Activated naive CD4-positive, alpha-beta T cell treated with anti-CD3 and anti-CD28 coated beads, Interleukin-2, amount 50 U/mL, for 16 hours (primary cell): ENCODE results near the gene SLX4IP.
A peak's percentile ranks its signal among the peaks of the same experiment; 100 is the strongest.
"Not testable (repeated sequence)": the region's sequence is repeated elsewhere in the genome, so short reads cannot be mapped to it uniquely, and the experiment has no call there.

ENCODE experiments used
- DNase-seq: peaks from one replicate; pipeline ENCODE4 v3.0.0-alpha.2; 2020

The SLX4IP gene

GRCh38 chr20:10434832-10435812 lies at the start of gene SLX4IP:
Gene SLX4IP (plus strand): TSS chr20:10435305. CDS start chr20:10458205, 22,900 bp downstream.
- DNase-seq = peak; percentile 83

GRCh38 chr20:10385850-10386544 lies 49.1 kb upstream of the SLX4IP start:
- DNase-seq = no peak

- DNase-seq = no peak
Measured at GRCh38 chr20:10387686-10388085, 47.4 kb upstream of the SLX4IP start.

DNA sequence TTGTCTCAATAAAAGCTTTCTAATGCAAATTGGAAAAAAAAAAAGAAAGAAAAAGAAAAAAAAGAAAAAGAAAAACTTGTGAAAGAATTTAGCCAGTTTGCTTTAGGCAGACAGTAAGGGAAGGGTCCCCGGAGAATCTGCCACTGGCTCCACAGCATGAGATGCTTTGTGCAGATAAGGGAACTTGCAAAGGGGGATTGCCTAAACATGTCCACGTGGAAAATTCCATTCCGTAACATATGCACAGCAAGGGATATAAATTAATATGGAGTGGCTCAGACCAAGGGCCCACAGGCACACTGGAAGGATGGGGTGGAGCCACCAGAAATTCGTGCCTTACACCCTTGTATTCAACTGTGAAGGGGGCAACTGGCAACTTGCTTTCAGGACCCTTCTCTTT lies 46.5 kb upstream of the SLX4IP start:
- DNase-seq = no peak

GRCh38 chr20:10390709-10391108 lies 44.4 kb upstream of the SLX4IP start:
- DNase-seq = no peak

GRCh38 chr20:10394752-10395151 lies 40.4 kb upstream of the SLX4IP start:
- DNase-seq = not testable (repeated sequence)

DNA sequence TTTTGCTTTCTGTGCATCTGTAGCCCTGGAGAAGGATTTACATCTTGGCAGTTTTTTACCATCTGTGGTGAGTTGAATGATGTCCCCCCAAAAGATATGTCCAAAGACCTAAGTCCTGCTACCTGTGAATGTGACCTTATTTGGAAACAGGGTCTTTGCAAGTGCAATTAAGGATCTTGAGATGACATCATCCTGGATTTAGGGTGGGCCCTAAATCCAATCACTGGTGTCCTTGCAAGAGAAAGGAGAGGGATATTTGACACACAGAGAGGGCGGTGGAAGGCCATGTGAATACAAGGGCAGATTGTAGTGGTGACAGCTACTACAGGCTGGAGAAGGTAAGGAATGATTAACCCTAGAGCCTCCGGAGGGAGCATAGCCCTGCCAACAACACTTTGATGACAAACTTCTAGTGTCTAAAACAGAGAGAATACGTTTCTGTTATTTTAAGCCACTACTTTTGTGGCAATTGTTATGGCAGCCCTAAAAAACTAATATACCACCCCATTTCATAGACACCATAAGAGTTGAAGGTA lies 36.2 kb upstream of the SLX4IP start:
- no peak for DNase-seq

DNA sequence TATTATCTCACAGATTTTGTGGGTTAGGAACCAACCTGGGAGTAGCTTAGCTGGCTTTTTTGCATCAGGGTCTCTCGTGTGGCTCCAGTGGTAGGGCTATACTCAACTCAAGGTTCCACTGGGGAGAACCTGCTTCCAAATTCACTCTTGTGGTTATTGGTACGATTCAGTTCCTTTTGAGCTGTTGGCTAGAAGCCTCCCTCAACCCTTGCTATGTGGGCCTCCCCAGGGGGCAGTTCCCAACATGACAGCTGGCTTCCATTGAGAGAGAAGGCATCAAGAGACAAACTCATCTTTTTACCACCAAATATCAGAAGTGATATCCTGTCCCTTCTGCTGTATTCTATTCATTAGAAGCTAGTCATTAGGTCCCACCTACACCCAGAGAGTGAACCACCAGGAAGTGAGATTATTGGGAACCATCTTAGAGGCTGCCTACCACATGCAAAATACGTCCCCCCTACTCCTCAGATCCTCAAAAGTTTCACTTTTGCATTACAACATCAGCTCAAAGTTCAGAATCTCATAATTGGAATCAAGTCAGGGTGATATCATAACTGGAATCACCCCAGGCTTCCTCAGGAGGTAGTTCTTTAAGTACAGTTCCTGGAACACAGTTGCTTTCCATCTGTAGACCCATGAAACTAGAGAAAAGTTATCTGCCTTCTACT lies 32.0 kb upstream of the SLX4IP start:
- DNase-seq = no peak

DNA sequence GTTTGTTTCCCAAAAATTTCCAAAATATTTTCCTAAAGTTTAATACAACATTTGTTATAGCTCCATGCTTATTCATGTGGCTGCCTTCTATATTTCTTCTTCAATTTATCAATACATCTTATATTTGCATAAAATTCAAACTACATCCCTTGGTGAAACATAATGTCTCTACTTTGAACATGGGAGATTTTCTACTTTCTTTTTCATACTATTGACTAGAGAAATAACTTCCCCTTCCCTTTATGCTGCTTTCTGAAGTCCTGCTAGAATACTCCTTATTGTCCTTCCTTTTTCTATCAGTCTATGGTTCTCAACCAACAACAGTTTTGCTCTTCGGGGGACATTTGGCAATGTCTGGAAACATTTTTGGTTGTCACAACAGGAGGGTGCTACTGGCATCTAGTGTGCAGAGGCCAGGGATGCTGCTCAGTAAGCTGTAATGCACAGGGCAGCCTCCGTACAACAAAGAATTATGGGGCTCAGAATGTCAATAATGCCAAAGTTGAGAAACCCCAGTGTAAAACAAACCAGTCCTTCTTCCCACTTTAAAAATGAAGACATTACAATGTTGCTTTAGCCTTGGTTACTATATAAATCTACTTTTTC lies 31.0 kb upstream of the SLX4IP start:
- no peak for DNase-seq

DNA sequence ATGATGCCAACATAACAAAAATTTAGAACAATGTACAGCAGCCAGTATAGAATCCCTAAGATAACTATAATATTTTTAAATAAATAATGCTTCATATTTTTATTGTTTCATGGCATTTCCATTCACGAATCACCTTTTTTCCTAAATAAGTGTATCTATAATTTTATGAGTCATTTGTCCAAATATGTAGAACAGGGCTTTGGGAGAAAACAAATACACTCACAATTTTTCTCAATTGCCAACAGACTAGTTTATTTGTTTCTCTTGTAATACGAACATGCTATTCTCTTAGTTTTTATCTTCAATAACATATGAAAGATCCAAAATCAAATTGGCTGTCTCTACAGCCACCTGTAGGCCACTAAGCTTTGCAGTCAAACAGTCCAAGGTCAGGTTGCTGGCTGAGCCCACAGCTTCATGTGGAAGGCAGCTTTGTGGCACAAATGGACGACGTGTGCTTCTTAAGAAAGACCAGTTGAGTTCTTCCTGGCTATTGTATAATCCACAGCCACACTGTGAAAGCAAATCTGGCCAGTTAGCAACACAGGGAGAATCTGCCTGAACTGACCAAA lies 30.1 kb upstream of the SLX4IP start:
- no peak for DNase-seq

- DNase-seq = no peak
Measured at GRCh38 chr20:10408108-10408813, 26.8 kb upstream of the SLX4IP start.

- no peak for DNase-seq
Measured at GRCh38 chr20:10411673-10412072, 23.4 kb upstream of the SLX4IP start.

- no peak for DNase-seq
Measured at GRCh38 chr20:10412591-10413408, 22.3 kb upstream of the SLX4IP start.

DNA sequence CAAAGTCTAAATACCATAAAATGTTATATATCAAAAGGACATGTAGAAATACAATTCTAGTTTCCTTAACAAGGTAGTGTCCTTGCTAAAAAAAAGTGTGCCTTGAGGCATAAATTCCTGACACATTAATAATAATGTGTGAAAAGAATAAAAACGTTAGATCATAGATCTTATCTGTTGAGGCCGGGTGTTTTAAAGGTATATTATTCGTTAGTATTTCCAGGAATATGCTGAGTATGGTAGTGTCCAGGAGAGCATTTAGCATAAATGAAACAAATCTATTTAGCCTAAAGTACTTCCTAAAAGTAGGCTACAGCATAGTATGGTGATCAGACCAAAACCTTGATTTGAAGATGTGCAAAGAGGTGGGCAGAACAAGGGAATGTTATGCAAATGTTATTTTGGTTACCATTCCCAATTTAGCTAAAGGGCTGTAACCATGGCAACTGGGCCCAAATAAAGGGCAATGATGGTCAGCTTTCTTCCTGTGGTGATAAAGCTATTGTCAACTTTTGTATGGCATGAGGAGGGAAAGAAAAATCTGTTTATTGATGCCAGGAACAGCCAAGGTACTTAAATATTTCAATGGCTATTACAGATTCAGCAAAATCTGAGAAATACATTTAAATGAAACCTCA lies 20.0 kb upstream of the SLX4IP start:
- no peak for DNase-seq

- DNase-seq = not testable (repeated sequence)
Measured at GRCh38 chr20:10417218-10417617, 17.9 kb upstream of the SLX4IP start.

GRCh38 chr20:10419550-10420133 lies 15.5 kb upstream of the SLX4IP start:
- no peak for DNase-seq

DNA sequence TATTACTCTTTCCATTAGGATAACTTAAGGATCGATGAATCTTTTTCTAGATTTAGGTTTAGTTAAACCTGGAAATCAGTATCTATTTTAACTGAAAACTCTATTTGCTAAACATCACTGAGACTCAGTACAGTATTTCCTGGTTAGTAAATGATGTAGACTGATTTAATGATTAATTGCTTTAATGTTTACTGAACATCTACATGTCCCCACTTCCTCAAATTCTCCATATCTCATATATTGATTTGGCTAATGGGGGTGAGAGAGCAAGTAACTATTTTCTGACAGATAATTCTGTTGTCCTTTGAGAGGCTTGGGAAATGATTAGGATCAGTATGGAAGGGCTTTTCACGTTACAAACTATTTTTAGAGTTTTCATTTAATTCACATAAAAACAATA lies 11.4 kb upstream of the SLX4IP start:
- DNase-seq = no peak

DNA sequence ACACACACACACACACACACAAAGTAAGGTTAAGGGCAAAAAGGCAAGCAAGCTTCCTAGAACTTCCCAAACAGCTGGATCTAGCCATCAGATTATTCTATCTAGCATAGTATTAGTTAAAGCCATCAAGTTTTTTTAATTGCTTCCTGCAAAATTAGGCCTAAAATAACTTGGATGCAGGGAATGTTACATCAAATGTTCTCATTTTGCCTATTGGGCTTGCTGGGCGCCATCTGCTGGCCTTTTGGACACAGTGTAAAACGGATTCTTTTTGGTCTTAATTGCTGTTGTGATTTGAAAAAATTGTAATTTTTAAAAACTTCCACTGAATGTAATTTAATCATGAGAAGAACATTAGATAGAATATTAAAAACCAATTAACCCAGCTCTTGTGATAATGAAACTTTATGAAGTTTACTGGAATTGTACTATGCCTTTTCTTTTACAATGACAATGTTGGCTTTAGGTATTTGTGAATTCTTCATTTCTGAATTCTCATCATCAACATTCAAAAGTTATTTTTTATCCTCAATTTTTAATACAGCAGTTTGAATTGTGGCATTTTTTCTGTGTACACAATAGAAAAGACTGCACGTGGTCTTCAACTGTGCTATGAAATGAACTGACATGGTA lies 7.9 kb upstream of the SLX4IP start:
- peak; percentile 41 for DNase-seq

DNA sequence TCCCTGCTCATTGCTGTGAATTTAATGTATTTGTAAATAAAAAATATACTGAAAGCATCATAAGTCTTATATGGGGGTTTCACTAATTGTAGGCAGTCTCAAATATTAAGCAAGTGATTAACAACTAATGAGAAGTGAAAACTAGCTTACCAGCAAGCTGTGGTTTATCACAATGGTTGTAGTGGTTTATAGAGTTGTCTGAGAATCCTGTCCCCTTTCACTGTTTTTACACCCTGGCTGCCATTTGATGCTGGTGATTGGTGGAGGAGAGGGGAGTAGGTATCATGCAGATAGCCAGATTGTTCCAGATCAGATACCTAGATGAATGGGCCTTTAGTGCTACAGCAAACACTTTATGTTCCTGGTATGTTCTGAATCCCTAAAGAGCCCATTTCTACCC lies 7.1 kb upstream of the SLX4IP start:
- no peak for DNase-seq
